Gastroesophageal sphincter (tissue), 3 donors: ENCODE measurements around the gene NKD2.

Source experiments
- CTCF ChIP-seq, 4 experiments: fragments of 200-600 bp in 2 of 4; fragments of 450-650 bp in 2 of 4; sonication (generic) in 1 of 4; IDR thresholded peaks; one replicate each; pipeline ENCODE4 v1.5.1; 2017 to 2019; ENCODE audit warnings: antibody characterized with exemption in 4 of 4, mild to moderate bottlenecking in 2 of 4, moderate library complexity in 2 of 4
- POLR2A ChIP-seq, 2 donors: fragments of 450-650 bp; IDR thresholded peaks; one replicate each; pipeline ENCODE4 v1.6.1; 2017; ENCODE audit warnings: antibody characterized with exemption in 2 of 2, mild to moderate bottlenecking in 2 of 2, moderate library complexity in 1 of 2

GRCh38 chr5:1045960-1046560 is 37.5 kb downstream of the NKD2 start:
- TF ChIP-seq CTCF (IDR thresholded peaks at IDR 0.05) (no peak), POLR2A (IDR thresholded peaks at IDR 0.05) (no peak)
